ENCODE data around the gene TOE1. TPM values are rescaled to one million over a fixed set of nuclear protein-coding genes. Genes with fewer than 3 reads are reported as not detected.

Gene TOE1
- total RNA-seq, 1 experiment from 2014 or later: 18.2 TPM

- POLR2A ChIA-PET (ENCODE audit: unreplicated experiment): no interaction called here
These were observed 45.3 kb downstream of the TOE1 start for GRCh38 chr1:45385302-45385701.

DNA sequence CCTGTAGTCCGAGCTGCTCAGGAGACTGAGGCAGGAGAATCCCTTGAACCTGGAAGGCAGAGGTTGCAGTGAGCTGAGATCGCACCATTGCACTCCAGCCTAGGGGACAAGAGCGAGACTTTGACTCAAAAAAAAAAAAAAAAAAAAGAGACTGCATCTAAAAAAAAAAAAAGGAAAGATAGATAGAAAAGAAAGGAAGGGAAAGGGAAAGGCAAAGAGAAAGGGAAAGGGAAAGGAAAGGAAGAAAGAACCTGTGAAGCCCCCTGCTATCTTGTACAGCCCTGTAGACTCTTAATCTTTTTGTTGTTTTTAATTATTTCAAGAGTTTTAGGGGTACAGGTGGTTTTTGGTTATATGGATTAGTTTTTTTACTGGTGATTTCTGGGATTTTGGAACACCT, 46.2 kb downstream of the TOE1 start:
- no peak for DNase-seq
- Histone ChIP-seq H3K9me3 (ENCODE audit: low read length) (no peaks in the 10 kb centered on the region), H3K79me2 (ENCODE audit: low read length) (no peaks in the 10 kb centered on the region), H3K36me3 (ENCODE audit: low read depth, low read length) (no peaks in the 10 kb centered on the region), H3F3A (ENCODE audit: low read length, unreplicated experiment) (no peaks in the 10 kb centered on the region), H3K27ac (ENCODE audit: low read length) (no peak overlapping the region), H3K27me3 (ENCODE audit: low read length) (no peaks in the 10 kb centered on the region), H2AFZ (ENCODE audit: low read length) (no peak overlapping the region), H3K4me1 (ENCODE audit: insufficient read depth, low read length) (no peaks in the 10 kb centered on the region), H3K9ac (ENCODE audit: low read length) (no peak overlapping the region), H4K20me1 (ENCODE audit: low read length) (no peaks in the 10 kb centered on the region), H3K4me3 (ENCODE audit: low read length) (no peak overlapping the region), H3K9me2 (replicated peaks; ENCODE audit: low read length) (no peaks in the 10 kb centered on the region), H3K4me2 (ENCODE audit: low read length) (no peak overlapping the region)
- no TSS peak for BruUV-seq (replicated peaks)
- TF ChIP-seq, protein P1, sequence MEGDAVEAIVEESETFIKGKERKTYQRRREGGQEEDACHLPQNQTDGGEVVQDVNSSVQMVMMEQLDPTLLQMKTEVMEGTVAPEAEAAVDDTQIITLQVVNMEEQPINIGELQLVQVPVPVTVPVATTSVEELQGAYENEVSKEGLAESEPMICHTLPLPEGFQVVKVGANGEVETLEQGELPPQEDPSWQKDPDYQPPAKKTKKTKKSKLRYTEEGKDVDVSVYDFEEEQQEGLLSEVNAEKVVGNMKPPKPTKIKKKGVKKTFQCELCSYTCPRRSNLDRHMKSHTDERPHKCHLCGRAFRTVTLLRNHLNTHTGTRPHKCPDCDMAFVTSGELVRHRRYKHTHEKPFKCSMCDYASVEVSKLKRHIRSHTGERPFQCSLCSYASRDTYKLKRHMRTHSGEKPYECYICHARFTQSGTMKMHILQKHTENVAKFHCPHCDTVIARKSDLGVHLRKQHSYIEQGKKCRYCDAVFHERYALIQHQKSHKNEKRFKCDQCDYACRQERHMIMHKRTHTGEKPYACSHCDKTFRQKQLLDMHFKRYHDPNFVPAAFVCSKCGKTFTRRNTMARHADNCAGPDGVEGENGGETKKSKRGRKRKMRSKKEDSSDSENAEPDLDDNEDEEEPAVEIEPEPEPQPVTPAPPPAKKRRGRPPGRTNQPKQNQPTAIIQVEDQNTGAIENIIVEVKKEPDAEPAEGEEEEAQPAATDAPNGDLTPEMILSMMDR (conservative IDR thresholded peaks at IDR 0.05; ENCODE audit: low read depth, low read length): no peak
- TF ChIP-seq EZH2phosphoT487 (IDR thresholded peaks at IDR 0.05; ENCODE audit: borderline replicate concordance, low read length) (no peak), EZH2 (IDR thresholded peaks at IDR 0.05; ENCODE audit: low read length, unreplicated experiment) (no peak)
- CTCF ChIA-PET: no interaction called here
- intact Hi-C loops (cut with micrococcal nuclease): no loop called here
- POLR2A ChIA-PET (ENCODE audit: unreplicated experiment): no interaction called here
- no peak for ATAC-seq

More at GRCh38 chr1:45385302-45385701, 45.3 kb downstream of the TOE1 start:
- Histone ChIP-seq H3K4me2 (ENCODE audit: low read length) (no peak overlapping the region), H3K27ac (ENCODE audit: low read length) (no peak overlapping the region), H4K20me1 (ENCODE audit: low read length) (no peaks in the 10 kb centered on the region), H3F3A (ENCODE audit: low read length, unreplicated experiment) (no peaks in the 10 kb centered on the region), H3K36me3 (ENCODE audit: low read depth, low read length) (no peaks in the 10 kb centered on the region), H2AFZ (ENCODE audit: low read length) (no peak overlapping the region), H3K9ac (ENCODE audit: low read length) (no peak overlapping the region), H3K79me2 (ENCODE audit: low read length) (no peaks in the 10 kb centered on the region), H3K27me3 (ENCODE audit: low read length) (no peaks in the 10 kb centered on the region), H3K4me1 (ENCODE audit: insufficient read depth, low read length) (no peaks in the 10 kb centered on the region), H3K9me2 (replicated peaks; ENCODE audit: low read length) (no peaks in the 10 kb centered on the region), H3K9me3 (ENCODE audit: low read length) (no peaks in the 10 kb centered on the region), H3K4me3 (ENCODE audit: low read length) (no peak overlapping the region)
- no peak for DNase-seq
- BruUV-seq (replicated peaks): no TSS peak
- TF ChIP-seq EZH2phosphoT487 (IDR thresholded peaks at IDR 0.05; ENCODE audit: borderline replicate concordance, low read length) (no peak), EZH2 (IDR thresholded peaks at IDR 0.05; ENCODE audit: low read length, unreplicated experiment) (no peak)
- TF ChIP-seq, protein P1 (conservative IDR thresholded peaks at IDR 0.05; ENCODE audit: low read depth, low read length): no peak
- CTCF ChIA-PET: no interaction called here
- ATAC-seq: no peak
- intact Hi-C loops (cut with micrococcal nuclease): no loop called here

Other genes starting within 250 kb of the TOE1 start
- 1.4 and 1.6 TPM in 2 replicates for gene ZSWIM5, start 133.6 kb upstream of the TOE1 start, total RNA-seq (2014; rRNA removed)
- gene HPDL, start 13.3 kb upstream of the TOE1 start, total RNA-seq (2014; rRNA removed): not detected in 2 replicates
- gene MUTYH, start 270 bp downstream of the TOE1 start, total RNA-seq (2014; rRNA removed): 21.4 and 22.8 TPM in 2 replicates
- 6.0 and 6.5 TPM in 2 replicates for gene TESK2, start 151.0 kb downstream of the TOE1 start, total RNA-seq (2014; rRNA removed)
- 3.9 and 5.7 TPM in 2 replicates for gene CCDC163, start 159.9 kb downstream of the TOE1 start, total RNA-seq (2014; rRNA removed)
- gene MMACHC, start 160.1 kb downstream of the TOE1 start, total RNA-seq (2014; rRNA removed): 6.6 and 9.2 TPM in 2 replicates
- gene PRDX1, start 181.7 kb downstream of the TOE1 start, total RNA-seq (2014; rRNA removed): 749 and 967 TPM in 2 replicates
- gene AKR1A1, start 210.7 kb downstream of the TOE1 start, total RNA-seq (2014; rRNA removed): 86.1 and 94.9 TPM in 2 replicates
- gene NASP, start 243.9 kb downstream of the TOE1 start, total RNA-seq (2014; rRNA removed): 119 and 122 TPM in 2 replicates